NCI-H146 treated with DMSO at 0.1 percent for 48 hours (cell line): Measurements from ENCODE around the gene CDC25B.
A peak's percentile ranks its signal among the peaks of the same experiment; 100 is the strongest.

Source experiments
- DNase-seq: peaks from one replicate; lab custom pipeline; 2025; ENCODE audit not compliant: unreplicated experiment; lab: John Stamatoyannopoulos, UW

Gene CDC25B

GRCh38 chr20:3795511-3796468 is at the start of gene CDC25B:
Gene CDC25B (plus strand): TSS chr20:3796310. CDS start chr20:3796532, 222 bp downstream.
- DNase-seq: peak; percentile 93

GRCh38 chr20:3747471-3747870 is 48.6 kb upstream of the CDC25B start:
- no peak for DNase-seq

GRCh38 chr20:3748073-3748472 is 48.0 kb upstream of the CDC25B start:
- DNase-seq: no peak

- DNase-seq: no peak
Observed at GRCh38 chr20:3749087-3749688, 46.9 kb upstream of the CDC25B start.

DNA sequence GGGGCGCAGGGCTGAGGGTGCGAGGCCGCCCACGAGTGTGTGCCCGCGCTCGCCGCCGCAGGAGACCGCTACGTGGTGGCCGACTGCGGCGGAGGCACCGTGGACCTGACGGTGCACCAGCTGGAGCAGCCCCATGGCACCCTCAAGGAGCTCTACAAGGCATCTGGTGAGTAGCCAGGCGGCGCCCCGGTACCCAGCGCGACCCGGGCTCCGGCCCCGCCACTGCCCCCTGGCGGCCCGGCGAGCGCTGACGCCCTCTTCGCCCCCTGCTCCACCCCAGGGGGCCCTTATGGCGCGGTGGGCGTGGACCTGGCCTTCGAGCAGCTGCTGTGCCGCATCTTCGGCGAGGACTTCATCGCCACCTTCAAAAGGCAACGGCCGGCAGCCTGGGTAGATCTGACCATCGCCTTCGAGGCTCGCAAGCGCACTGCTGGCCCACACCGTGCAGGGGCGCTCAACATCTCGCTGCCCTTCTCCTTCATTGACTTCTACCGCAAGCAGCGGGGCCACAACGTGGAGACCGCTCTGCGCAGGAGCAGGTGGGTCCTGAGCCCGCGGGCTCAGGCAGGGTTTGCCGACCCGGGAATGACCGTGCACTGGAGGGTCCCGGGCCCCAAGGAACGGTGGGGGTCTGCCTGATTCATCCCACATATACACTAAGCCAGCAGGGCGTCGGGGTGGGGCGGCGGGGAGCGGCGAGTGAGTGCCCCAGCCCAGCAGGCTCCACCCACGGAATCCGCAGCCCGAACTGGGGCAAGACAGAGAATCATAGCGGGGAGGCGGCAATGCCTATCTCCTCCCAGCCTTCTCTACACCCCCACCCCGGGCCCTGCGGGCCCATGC is 46.2 kb upstream of the CDC25B start:
- peak; percentile 52 for DNase-seq

DNA sequence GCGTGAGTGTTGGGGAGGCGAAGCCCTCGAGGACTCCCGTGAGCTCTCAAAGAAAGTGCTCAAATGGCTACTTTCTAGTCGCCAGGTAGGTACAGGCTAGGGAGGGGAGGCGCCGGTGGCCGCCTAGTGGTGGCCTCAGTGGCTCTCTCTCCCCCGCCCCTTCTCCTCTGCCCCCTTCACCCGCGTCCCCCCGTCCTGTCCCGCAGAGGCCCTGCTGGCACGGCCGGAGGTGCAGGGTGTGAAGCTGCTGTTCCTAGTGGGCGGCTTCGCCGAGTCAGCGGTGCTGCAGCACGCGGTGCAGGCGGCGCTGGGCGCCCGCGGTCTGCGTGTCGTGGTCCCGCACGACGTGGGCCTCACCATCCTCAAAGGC is 44.8 kb upstream of the CDC25B start:
- DNase-seq: no peak

DNA sequence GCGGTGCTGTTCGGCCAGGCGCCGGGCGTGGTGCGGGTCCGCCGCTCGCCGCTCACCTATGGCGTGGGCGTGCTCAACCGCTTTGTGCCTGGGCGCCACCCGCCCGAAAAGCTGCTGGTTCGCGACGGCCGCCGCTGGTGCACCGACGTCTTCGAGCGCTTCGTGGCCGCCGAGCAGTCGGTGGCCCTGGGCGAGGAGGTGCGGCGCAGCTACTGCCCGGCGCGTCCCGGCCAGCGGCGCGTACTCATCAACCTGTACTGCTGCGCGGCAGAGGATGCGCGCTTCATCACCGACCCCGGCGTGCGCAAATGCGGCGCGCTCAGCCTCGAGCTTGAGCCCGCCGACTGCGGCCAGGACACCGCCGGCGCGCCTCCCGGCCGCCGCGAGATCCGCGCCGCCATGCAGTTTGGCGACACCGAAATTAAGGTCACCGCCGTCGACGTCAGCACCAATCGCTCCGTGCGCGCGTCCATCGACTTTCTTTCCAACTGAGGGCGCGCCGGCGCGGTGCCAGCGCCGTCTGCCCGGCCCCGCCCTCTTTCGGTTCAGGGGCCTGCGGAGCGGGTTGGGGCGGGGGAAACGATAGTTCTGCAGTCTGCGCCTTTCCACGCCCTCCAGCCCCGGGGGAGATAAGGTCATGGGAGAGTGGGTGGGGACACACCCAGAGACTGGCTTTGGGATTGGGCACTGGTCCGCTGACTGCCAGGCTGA is 44.3 kb upstream of the CDC25B start:
- DNase-seq: peak; percentile 64

DNA sequence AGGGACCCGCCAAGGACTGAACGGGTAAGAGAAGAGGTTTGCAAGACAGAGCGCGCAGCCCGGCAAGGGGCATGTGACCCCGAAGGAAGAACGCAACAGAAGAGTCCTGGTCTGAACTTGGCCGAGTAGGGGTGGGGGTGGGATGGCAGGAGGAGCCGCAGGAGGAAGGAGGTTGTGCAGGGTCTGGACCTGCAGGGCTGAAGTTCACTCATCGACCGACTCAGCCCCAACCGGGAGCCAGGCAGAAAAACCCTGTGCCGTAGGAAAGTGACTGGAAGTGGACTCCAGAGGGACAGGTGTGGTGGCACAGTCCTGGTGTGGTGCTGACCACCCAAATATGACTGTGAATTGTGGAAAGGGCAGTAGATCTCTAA is 43.7 kb upstream of the CDC25B start:
- DNase-seq: no peak

GRCh38 chr20:3753098-3753497 is 43.0 kb upstream of the CDC25B start:
- DNase-seq: peak; percentile 57

DNA sequence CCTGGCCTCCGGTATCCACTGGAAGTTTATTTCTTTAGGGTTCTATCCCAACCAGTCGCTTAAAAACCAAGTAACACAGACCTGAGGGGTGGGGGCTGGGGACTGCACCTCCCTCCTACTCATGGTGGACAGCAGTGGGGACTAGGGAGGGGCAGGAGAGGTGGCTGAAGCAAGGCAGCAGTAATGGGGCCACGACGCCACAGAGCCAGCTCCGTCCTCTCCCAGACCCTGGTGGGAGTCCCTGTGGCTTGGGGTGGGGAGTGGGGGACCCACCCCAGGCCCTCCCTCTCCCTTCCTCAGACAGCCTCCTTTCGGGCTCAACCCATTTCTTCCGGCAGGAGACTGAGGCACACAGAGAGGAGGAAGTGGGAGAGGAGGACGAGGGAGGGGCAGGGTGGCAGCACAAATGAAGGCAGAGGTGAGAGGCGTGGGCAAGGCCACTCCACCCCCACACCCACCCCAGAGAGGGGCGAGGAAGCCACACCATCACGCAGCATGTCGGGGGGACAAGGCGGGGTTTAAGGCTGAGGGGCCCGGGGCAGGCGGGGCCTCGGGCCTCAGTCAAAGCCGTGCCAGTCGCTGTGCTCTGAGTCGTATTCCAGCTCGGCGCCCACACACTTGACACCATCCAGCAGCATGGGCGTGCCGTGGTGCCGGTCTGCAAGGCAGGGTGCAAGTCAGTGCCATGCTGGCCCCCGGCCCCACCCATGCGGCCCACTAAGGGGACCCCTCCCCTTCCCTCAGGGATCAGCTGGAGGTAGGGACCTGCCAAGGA is 42.4 kb upstream of the CDC25B start:
- no peak for DNase-seq

DNA sequence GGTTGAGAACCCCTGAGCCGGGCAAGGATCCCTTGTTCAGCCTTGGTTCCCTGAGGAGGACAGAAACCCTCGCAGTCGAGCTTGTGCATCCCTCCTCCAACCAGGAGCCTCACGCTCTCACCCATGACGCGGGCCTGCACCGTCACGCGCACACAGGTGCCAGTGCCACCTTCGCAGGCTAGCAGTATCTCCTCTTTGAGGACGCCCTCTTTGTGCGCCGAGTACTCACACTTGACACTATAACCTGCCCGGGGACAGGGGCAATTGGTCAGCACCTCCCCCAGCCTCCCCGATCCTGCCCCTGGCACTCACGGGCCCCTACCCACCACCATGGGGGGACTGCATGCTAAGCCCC is 41.9 kb upstream of the CDC25B start:
- no peak for DNase-seq

- DNase-seq: no peak
Observed at GRCh38 chr20:3755269-3755668, 40.8 kb upstream of the CDC25B start.

DNA sequence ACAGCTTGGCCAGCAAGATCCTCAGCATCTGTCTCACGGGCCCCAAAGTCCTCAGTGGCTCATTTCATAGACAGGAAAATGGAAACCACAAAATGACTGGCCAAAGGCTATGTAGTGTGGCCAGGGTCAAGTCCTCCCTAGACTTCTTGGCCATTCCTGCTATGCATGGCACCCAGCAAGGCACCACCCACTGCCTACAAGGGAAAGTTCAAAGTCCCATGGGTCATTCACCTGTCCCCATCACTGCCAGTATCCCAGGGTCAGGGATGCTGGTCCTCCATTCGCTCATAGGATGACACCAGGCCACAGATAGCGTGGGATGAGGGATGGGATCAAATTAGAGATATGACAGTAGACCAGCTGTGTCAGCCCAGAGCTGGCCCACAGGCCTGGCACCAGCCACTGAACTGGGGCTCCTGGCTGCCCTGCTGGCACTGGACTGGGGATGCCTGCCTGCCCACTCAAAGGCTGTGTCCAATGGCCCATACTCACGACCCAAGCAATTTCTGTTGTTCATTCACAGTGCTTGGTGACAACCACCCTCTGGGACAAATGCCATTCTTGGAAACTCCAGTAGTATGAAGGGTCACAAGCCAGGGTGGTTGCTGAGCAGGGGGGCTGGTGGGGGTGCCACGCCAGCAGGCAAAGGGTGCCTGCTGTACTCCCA is 40.2 kb upstream of the CDC25B start:
- no peak for DNase-seq

DNA sequence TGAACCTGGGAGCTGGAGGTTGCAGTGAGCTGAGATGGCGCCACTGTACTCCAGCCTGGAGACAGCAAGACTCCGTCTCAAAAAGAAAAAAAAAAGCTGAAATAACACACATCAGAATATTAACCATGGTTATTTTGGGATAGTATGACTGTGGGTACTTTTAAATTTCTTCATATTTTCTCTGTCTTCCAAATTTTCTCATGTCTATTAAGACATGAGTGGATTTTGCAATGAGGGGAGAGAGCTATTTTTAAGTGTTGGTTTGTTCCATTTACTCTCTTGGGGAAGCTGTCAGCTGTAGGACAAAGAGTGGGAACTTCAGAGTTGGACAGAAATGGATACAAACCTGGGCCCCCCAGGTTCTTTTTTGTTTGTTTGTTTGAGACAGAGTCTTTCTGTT is 38.8 kb upstream of the CDC25B start:
- DNase-seq: no peak

DNA sequence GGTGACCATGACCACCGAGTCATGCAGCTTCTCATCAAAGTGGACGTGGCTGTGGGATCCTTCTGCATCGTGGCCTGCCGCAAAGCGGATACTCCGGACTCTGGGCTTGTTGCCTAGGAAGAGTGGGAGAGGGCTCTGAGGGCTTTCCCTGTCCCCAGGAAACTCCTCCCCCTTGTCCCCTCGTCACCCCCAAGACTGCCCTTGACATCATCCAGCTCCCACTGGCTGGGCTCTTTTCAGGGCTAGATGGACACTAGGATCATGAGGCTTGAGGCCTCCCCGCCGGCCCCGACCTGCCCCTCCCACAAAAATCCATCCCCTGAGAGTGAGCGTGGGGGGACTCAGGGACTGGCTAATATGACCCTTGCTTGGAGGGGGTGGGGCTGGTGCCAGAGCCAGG is 37.5 kb upstream of the CDC25B start:
- no peak for DNase-seq

- no peak for DNase-seq
Observed at GRCh38 chr20:3759316-3759823, 36.7 kb upstream of the CDC25B start.

- DNase-seq: no peak
Observed at GRCh38 chr20:3759884-3760283, 36.2 kb upstream of the CDC25B start.

DNA sequence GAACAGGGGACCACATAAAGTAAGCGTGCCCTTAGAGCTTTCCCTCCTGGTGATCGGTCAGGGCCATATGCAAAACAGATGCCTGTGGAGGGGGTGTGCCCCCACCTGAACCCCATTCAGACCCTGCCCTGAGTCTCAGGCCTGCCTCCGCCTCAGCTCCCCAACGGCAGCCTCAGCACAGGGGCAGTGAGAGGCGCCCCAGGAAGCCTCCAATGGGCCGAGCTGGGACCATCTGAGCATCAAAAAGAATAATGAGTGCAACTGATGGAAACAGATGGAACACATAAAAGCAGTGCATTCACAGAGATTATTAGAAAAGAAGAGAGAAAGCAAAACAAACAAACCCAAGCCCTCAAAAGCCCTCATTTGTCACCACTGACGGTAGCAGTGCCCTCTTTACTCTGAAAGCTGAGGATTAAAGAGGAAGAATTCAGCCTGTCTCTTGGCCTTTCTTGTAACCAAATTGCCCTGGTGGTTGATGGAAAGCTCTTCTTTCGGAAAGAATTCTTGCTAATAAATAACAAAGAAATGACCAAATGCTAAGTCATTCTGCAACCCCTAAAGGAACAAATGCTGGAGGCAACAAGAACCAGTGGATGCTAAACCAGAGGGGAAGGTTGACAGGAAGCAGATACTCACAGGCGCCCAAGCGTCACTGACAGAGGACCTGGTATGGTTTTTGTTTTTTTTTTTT is 35.3 kb upstream of the CDC25B start:
- DNase-seq: no peak
